A673 (cell line): Measurements from ENCODE around the gene SCG2. TPM values are rescaled to one million over a fixed set of nuclear protein-coding genes. Genes with fewer than 3 reads are reported as not detected.

Experiments
- BruUV-seq: library from RNA; stranded (reverse); fragments of 400-500 nt; replicated peaks from 2 replicates; lab custom pipeline; 2021; lab: Mats Ljungman, UMichigan
- CTCF ChIA-PET: fragments of 300-600 bp; sonication (Branson Sonifier 250); formaldehyde crosslinking; loops from one replicate; lab custom pipeline; 2022; ENCODE audit warnings: antibody characterized with exemption; lab: Charles Lee
- POLR2A ChIA-PET: fragments of 300-600 bp; sonication (Branson Sonifier 250); formaldehyde crosslinking; loops from one replicate; lab custom pipeline; 2022; ENCODE audit warnings: antibody characterized with exemption; ENCODE audit not compliant: low non-redundant PET; lab: Charles Lee
- DNase-seq: peaks from one replicate; pipeline ENCODE4 v3.0.0-alpha.2; 2015; ENCODE audit warnings: low spot score
- H3K27ac ChIP-seq: fragments of 200-600 bp; sonication (generic); 2 replicates; pipeline ENCODE4 v1.5.1; 2016; ENCODE audit warnings: mixed run types, low read depth, mild to moderate bottlenecking, mixed read lengths, antibody characterized with exemption, low read length; ENCODE audit not compliant: poor library complexity, severe bottlenecking
- H3K27me3 ChIP-seq: fragments of 200-600 bp; sonication (generic); replicated peaks from 2 replicates; pipeline ENCODE4 v1.6.1; 2017; ENCODE audit warnings: mixed run types, low read depth, mild to moderate bottlenecking, mixed read lengths, antibody characterized with exemption, low read length; ENCODE audit not compliant: insufficient read depth, poor library complexity
- H3K36me3 ChIP-seq: fragments of 200-600 bp; sonication (generic); 2 replicates; pipeline ENCODE4 v1.6.1; 2016; ENCODE audit warnings: mixed run types, mild to moderate bottlenecking, mixed read lengths, antibody characterized with exemption, low read length; ENCODE audit not compliant: insufficient read depth, poor library complexity, severe bottlenecking
- H3K4me1 ChIP-seq: fragments of 200-600 bp; sonication (generic); 2 replicates; pipeline ENCODE4 v1.6.1; 2017; ENCODE audit warnings: mixed run types, mild to moderate bottlenecking, mixed read lengths, antibody characterized with exemption, low read length; ENCODE audit not compliant: insufficient read depth, poor library complexity, severe bottlenecking
- H3K4me3 ChIP-seq: fragments of 200-600 bp; sonication (generic); 2 replicates; pipeline ENCODE4 v1.5.1; 2016; ENCODE audit warnings: low read depth, mixed run types, mild to moderate bottlenecking, mixed read lengths, low read length; ENCODE audit not compliant: poor library complexity, severe bottlenecking
- H3K9me3 ChIP-seq: fragments of 200-600 bp; sonication (generic); 2 replicates; pipeline ENCODE4 v1.6.1; 2016; ENCODE audit warnings: mixed run types, low read depth, mild to moderate bottlenecking, mixed read lengths, antibody characterized with exemption, low read length; ENCODE audit not compliant: poor library complexity, severe bottlenecking
- CTCF ChIP-seq: fragments of 300-800, 200-600 bp; sonication (generic); conservative IDR thresholded peaks from 2 replicates; pipeline ENCODE4 v1.5.1; 2017; ENCODE audit warnings: low read depth, mild to moderate bottlenecking, antibody characterized with exemption, low read length, moderate library complexity, mixed read lengths
- EZH2 ChIP-seq: fragments of 200-600 bp; sonication (generic); IDR thresholded peaks from 2 replicates; pipeline ENCODE4 v1.6.1; 2017; ENCODE audit warnings: borderline replicate concordance, low read depth, mild to moderate bottlenecking, mixed read lengths, antibody characterized with exemption, low read length; ENCODE audit not compliant: poor library complexity, severe bottlenecking
- intact Hi-C: fragments of 100-400 bp; cut with micrococcal nuclease; formaldehyde crosslinking; loops from one replicate; pipeline ENCODE4 v1.10.0; 2022; ENCODE audit not compliant: unreplicated experiment
- total RNA-seq: library from RNA; stranded (reverse); gene quantifications from 2 replicates; pipeline ENCODE4 v1.2.3, GENCODE V29; 2021

SCG2 gene
- total RNA-seq, 1 experiment from 2014 or later, result 26.2 TPM

- Histone ChIP-seq H3K27ac (peak overlapping the region; percentile 70), H3K9me3 (peaks cover 13% of the 10 kb centered on the region), H3K27me3 (no peaks in the 10 kb centered on the region), H3K36me3 (peaks cover 27% of the 10 kb centered on the region), H3K4me1 (peaks cover 54% of the 10 kb centered on the region), H3K4me3 (no peak overlapping the region)
- ChIA-PET POLR2A (no interaction called here), CTCF (no interaction called here)
- intact Hi-C loops, result no loop called here
- BruUV-seq, result no TSS peak
- DNase-seq, result no peak
- TF ChIP-seq CTCF (no peak), EZH2 (no peak)
These were observed 41.1 kb upstream of the SCG2 start for GRCh38 chr2:223643309-223643708.

- Histone ChIP-seq H3K4me3 (no peak overlapping the region), H3K9me3 (peaks cover 14% of the 10 kb centered on the region), H3K36me3 (peaks cover 33% of the 10 kb centered on the region), H3K27me3 (no peaks in the 10 kb centered on the region), H3K27ac (peak overlapping the region; percentile 70), H3K4me1 (peaks cover 53% of the 10 kb centered on the region)
- ChIA-PET POLR2A (no interaction called here), CTCF (no interaction called here)
- intact Hi-C loops, result no loop called here
- peak; percentile 42 for DNase-seq
- no peak for TF ChIP-seq CTCF
- TF ChIP-seq EZH2, result no peak
- no TSS peak for BruUV-seq
These were observed 40.3 kb upstream of the SCG2 start for GRCh38 chr2:223642506-223642905.

GRCh38 chr2:223641082-223641481 lies 38.9 kb upstream of the SCG2 start:
- Histone ChIP-seq H3K4me3 (no peak overlapping the region), H3K27me3 (no peaks in the 10 kb centered on the region), H3K4me1 (peaks cover 39% of the 10 kb centered on the region), H3K9me3 (peaks cover 14% of the 10 kb centered on the region), H3K36me3 (peaks cover 38% of the 10 kb centered on the region), H3K27ac (peak overlapping the region; percentile 38)
- ChIA-PET CTCF (no interaction called here), POLR2A (no interaction called here)
- TF ChIP-seq EZH2, result no peak
- no peak for TF ChIP-seq CTCF
- peak; percentile 50 for DNase-seq
- BruUV-seq, result no TSS peak
- intact Hi-C loops, result no loop called here
